Suprapubic skin (tissue), 4 donors: Measurements from ENCODE around the gene SORCS2. TPM values are rescaled to one million over a fixed set of nuclear protein-coding genes. Genes with fewer than 3 reads are reported as not detected.

Experiments
- DNase-seq, 2 donors: peaks; one replicate each; pipeline ENCODE4 v3.0.0-alpha.2; 2019; ENCODE audit warnings: low spot score in 2 of 2
- H3K27ac ChIP-seq: fragments of 200-600 bp; sonication (generic); one replicate; pipeline ENCODE4 v1.5.1; 2019
- H3K27me3 ChIP-seq: fragments of 200-600 bp; sonication (generic); one replicate; pipeline ENCODE4 v1.5.1; 2019
- H3K36me3 ChIP-seq: fragments of 200-600 bp; sonication (generic); one replicate; pipeline ENCODE4 v1.5.1; 2019
- H3K4me1 ChIP-seq: fragments of 200-600 bp; sonication (generic); one replicate; pipeline ENCODE4 v1.5.1; 2019
- H3K4me3 ChIP-seq: fragments of 200-600 bp; sonication (generic); one replicate; pipeline ENCODE4 v1.5.1; 2019; ENCODE audit warnings: mild to moderate bottlenecking
- H3K9me3 ChIP-seq: fragments of 200-600 bp; sonication (generic); one replicate; pipeline ENCODE4 v1.5.1; 2019
- CTCF ChIP-seq, 2 donors: fragments of 200-600 bp in 1 of 2; fragments of 450-650 bp in 1 of 2; sonication (generic) in 1 of 2; IDR thresholded peaks; one replicate each; pipeline ENCODE4 v1.5.1; 2016 to 2019; ENCODE audit warnings: antibody characterized with exemption in 2 of 2, mild to moderate bottlenecking in 1 of 2, moderate library complexity in 1 of 2
- EP300 ChIP-seq: sonication (generic); formaldehyde crosslinking; IDR thresholded peaks from one replicate; pipeline ENCODE4 v1.6.1; 2017; ENCODE audit warnings: antibody characterized with exemption
- POLR2A ChIP-seq, 2 donors: fragments of 450-650 bp; IDR thresholded peaks; one replicate each; pipeline ENCODE4 v1.6.1; 2017; ENCODE audit warnings: antibody characterized with exemption in 2 of 2, mild to moderate bottlenecking in 2 of 2, moderate library complexity in 2 of 2
- POLR2AphosphoS5 ChIP-seq, 3 donors: sonication (generic); formaldehyde crosslinking; IDR thresholded peaks; one replicate each; pipeline ENCODE4 v1.6.1; 2017; ENCODE audit warnings: antibody characterized with exemption in 3 of 3
- WGBS: methylation state at CpG from one replicate; pipeline ENCODE4 v1.1.5; 2018; 5-methylcytosine and 5-hydroxymethylcytosine counted together
- total RNA-seq, 4 donors: library from RNA; depleted of rRNA; stranded (reverse); fragments of >200 nt; gene quantifications; one replicate each; pipeline ENCODE4 v1.1.0, GENCODE V29; 2016

SORCS2 gene
- total RNA-seq, 4 donors from 2014 or later, result 0.94 to 4.6 (median 1.3) TPM

- DNase-seq, result no peak
- WGBS, result 85% methylated on average over 8 of the region's 8 CpGs
- Histone ChIP-seq H3K9me3 (no peaks in the 10 kb centered on the region), H3K36me3 (no peaks in the 10 kb centered on the region), H3K27me3 (no peaks in the 10 kb centered on the region), H3K27ac (no peak overlapping the region), H3K4me1 (no peaks in the 10 kb centered on the region), H3K4me3 (no peak overlapping the region)
- TF ChIP-seq POLR2AphosphoS5 (IDR thresholded peaks at IDR 0.05) (no peak), EP300 (no peak), POLR2A (IDR thresholded peaks at IDR 0.05) (no peak), CTCF (IDR thresholded peaks at IDR 0.05) (no peak)
Measured at GRCh38 chr4:7659429-7660175, 467.3 kb downstream of the SORCS2 start.

GRCh38 chr4:7660176-7661039 is 468.1 kb downstream of the SORCS2 start:
- WGBS, result 85% methylated on average over 12 of the region's 14 CpGs
- Histone ChIP-seq H3K4me1 (no peaks in the 10 kb centered on the region), H3K4me3 (no peak overlapping the region), H3K27me3 (no peaks in the 10 kb centered on the region), H3K9me3 (no peaks in the 10 kb centered on the region), H3K27ac (no peak overlapping the region), H3K36me3 (no peaks in the 10 kb centered on the region)
- no peak for DNase-seq
- no peak for TF ChIP-seq EP300
- no peak for TF ChIP-seq POLR2A (IDR thresholded peaks at IDR 0.05)
- TF ChIP-seq POLR2AphosphoS5 (IDR thresholded peaks at IDR 0.05), result no peak
- no peak for TF ChIP-seq CTCF (IDR thresholded peaks at IDR 0.05)

- H3K27ac ChIP-seq, result no peak overlapping the region
- H3K4me1 ChIP-seq, result no peaks in the 10 kb centered on the region
- no peaks in the 10 kb centered on the region for H3K9me3 ChIP-seq
- no peak for TF ChIP-seq CTCF (IDR thresholded peaks at IDR 0.05)
- TF ChIP-seq EP300, result no peak
- no peak for TF ChIP-seq POLR2A (IDR thresholded peaks at IDR 0.05)
- TF ChIP-seq POLR2AphosphoS5 (IDR thresholded peaks at IDR 0.05), result no peak
- no peak for DNase-seq
- no peaks in the 10 kb centered on the region for H3K36me3 ChIP-seq
- H3K27me3 ChIP-seq, result no peaks in the 10 kb centered on the region
- no peak overlapping the region for H3K4me3 ChIP-seq
- WGBS, result 92% methylated on average over 15 of the region's 23 CpGs
Measured at GRCh38 chr4:7661066-7661748, 468.9 kb downstream of the SORCS2 start.

GRCh38 chr4:7661846-7662506 is 469.6 kb downstream of the SORCS2 start:
- H3K27ac ChIP-seq, result no peak overlapping the region
- H3K9me3 ChIP-seq, result no peaks in the 10 kb centered on the region
- 76% methylated on average over 11 of the region's 13 CpGs for WGBS
- no peaks in the 10 kb centered on the region for H3K4me1 ChIP-seq
- DNase-seq, result no peak
- no peak for TF ChIP-seq CTCF (IDR thresholded peaks at IDR 0.05)
- TF ChIP-seq POLR2A (IDR thresholded peaks at IDR 0.05), result no peak
- TF ChIP-seq EP300, result no peak
- TF ChIP-seq POLR2AphosphoS5 (IDR thresholded peaks at IDR 0.05), result no peak
- H3K4me3 ChIP-seq, result no peak overlapping the region
- H3K36me3 ChIP-seq, result no peaks in the 10 kb centered on the region
- H3K27me3 ChIP-seq, result no peaks in the 10 kb centered on the region
